Fibroblast of lung (primary cell): ENCODE data around the gene FAAP20.

Experiments
- CTCF ChIP-seq, 2 donors: IDR thresholded peaks in 1 of 2; conservative IDR thresholded peaks in 1 of 2; 1 replicate in 1 of 2; 2 replicates in 1 of 2; pipeline ENCODE4 v1.5.1; 2011 to 2012; ENCODE audit warnings: low read length in 2 of 2, control low read depth in 1 of 2, inconsistent platforms in 1 of 2, low read depth in 1 of 2, mild to moderate bottlenecking in 1 of 2
- EZH2 ChIP-seq: IDR thresholded peaks from 2 replicates; pipeline ENCODE4 v1.5.1; 2012; ENCODE audit warnings: low read length, control low read depth, mild to moderate bottlenecking; ENCODE audit errors: missing control alignments

- no peak for TF ChIP-seq CTCF (conservative IDR thresholded peaks at IDR 0.05 in 1 of 2, IDR thresholded peaks at IDR 0.05 in 1 of 2; ENCODE audit: low read depth in 1 of 2, low read length in 2 of 2)
- TF ChIP-seq EZH2: no peak
Measured at GRCh38 chr1:2170211-2170610, 24.4 kb downstream of the FAAP20 start.
